ENCODE data around the gene MOV10L1. TPM values are rescaled to one million over a fixed set of nuclear protein-coding genes. Genes with fewer than 3 reads are reported as not detected.
A peak's percentile ranks its signal among the peaks of the same experiment; 100 is the strongest.

Gene MOV10L1
- total RNA-seq, 1 donor from 2014 or later = 0.10 TPM

DNA sequence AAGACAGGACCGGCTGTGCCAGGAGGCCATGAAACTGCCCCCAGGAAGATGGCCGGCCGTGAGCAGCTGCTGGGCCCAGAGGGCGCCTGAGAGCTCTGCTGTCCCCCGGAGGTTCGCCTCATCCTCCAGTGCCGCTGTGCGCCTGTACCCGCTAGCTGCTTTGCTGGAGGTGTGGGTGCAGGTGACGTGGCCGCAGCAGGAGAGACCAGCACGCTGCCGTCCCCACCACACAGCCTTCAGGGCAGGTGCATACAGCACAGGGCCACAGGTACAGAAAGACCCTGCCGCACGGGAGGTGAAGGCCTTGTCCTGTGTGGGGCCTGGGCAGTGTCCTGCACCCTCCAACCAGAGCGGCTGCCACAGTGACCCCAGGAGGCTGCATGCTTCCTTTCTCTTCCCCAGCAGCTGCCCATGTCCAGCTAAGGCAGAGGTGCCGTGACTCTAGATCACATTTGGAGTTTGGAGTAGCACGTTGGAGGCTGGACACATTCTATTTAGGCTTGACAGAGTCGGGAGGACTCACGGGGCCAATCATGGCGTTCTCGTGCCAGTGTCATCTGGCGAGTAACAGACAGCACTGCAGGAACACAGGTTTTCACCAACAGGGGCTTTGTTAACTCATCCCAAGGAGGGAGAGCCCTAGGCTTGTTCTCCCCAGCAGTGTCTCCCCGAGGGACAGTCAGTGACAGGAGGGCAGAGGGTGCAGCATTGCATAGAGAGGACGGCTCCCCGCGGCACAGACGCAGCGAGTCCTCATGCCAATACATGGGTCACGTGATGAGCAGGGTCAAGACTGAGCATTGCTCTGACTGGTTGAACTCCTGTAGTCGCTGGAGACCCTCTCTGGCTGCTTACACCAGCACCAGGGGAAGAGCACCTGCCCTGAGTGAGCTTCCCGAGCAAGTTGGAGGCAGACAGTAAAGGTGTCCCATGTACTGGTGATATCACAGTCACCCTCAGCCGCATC is 62.0 kb downstream of the MOV10L1 start:
- TF ChIP-seq, protein P1, sequence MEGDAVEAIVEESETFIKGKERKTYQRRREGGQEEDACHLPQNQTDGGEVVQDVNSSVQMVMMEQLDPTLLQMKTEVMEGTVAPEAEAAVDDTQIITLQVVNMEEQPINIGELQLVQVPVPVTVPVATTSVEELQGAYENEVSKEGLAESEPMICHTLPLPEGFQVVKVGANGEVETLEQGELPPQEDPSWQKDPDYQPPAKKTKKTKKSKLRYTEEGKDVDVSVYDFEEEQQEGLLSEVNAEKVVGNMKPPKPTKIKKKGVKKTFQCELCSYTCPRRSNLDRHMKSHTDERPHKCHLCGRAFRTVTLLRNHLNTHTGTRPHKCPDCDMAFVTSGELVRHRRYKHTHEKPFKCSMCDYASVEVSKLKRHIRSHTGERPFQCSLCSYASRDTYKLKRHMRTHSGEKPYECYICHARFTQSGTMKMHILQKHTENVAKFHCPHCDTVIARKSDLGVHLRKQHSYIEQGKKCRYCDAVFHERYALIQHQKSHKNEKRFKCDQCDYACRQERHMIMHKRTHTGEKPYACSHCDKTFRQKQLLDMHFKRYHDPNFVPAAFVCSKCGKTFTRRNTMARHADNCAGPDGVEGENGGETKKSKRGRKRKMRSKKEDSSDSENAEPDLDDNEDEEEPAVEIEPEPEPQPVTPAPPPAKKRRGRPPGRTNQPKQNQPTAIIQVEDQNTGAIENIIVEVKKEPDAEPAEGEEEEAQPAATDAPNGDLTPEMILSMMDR (conservative IDR thresholded peaks at IDR 0.05) = no peak
- no peak overlapping the region for H3K4me3 Mint-ChIP-seq
- H3K4me1 Mint-ChIP-seq (ENCODE audit: unreplicated experiment) = peaks cover 2% of the 10 kb centered on the region
- H3K9me3 Mint-ChIP-seq = no peaks in the 10 kb centered on the region
- no peak overlapping the region for H3K27ac Mint-ChIP-seq
- H3K36me3 Mint-ChIP-seq = no peaks in the 10 kb centered on the region
- DNase-seq (ENCODE audit: extremely low spot score, unreplicated experiment) = no peak
- peaks cover 6% of the 10 kb centered on the region for H3K27me3 Mint-ChIP-seq

DNA sequence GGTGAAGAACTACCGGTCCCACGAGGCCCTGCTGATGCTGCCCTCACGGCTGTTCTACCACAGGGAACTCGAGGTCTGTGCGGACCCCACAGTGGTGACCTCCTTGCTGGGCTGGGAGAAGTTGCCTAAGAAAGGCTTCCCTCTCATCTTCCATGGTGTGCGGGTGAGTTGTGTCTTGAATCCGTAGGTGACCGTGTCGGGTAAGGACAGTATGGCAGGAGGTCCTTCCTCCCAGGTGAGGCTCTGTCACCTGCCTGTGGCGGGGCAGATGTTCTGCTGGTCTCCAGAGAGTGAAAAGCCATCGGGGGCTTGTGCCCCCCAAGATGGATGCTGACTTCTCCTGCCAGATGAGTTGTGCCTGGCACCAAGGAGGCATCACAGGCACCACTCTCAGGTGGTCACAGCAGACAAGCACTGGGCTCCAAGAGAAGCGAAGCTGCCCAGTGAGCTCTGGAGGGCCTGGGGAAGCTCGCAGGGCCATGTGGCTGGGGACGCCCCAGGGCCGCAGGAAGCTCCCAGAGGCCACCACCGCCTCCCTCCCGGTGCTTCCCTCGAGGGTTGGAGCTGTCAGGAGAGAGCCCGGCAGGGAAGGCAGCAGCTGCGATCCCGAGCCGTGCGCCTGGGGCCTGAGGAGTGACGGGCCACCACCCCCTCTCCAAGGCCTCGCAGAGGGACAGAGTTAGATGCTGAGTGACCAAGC is 63.4 kb downstream of the MOV10L1 start:
- Mint-ChIP-seq H3K4me1 (ENCODE audit: unreplicated experiment) (no peaks in the 10 kb centered on the region), H3K27ac (no peak overlapping the region), H3K36me3 (no peaks in the 10 kb centered on the region), H3K27me3 (peaks cover 18% of the 10 kb centered on the region), H3K4me3 (no peak overlapping the region), H3K9me3 (no peaks in the 10 kb centered on the region)
- no peak for DNase-seq (ENCODE audit: extremely low spot score, unreplicated experiment)
- TF ChIP-seq, protein P1 (conservative IDR thresholded peaks at IDR 0.05) = no peak

DNA sequence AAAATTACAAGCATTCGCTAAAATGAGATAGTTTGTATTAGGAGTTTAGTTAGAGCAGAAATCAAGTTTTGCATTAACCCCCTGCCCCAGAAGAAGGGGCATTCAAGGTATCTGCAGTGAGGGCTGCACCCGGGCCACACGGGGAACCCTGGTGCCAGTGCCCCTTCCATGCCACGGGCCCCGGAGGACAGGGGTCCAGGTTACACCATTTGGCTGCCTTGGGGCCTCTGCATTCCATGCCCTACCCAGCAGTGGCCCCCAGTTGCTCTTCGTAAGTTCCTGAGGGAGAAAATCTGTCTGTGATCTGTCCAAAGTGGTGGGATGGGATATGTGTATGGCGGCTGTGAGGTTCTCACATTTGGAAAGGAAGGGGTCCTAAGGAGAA is 63.9 kb downstream of the MOV10L1 start:
- DNase-seq (ENCODE audit: extremely low spot score, unreplicated experiment) = no peak
- Mint-ChIP-seq H3K4me3 (no peak overlapping the region), H3K4me1 (ENCODE audit: unreplicated experiment) (no peaks in the 10 kb centered on the region), H3K9me3 (no peaks in the 10 kb centered on the region), H3K27me3 (peaks cover 22% of the 10 kb centered on the region), H3K36me3 (no peaks in the 10 kb centered on the region), H3K27ac (no peak overlapping the region)
- TF ChIP-seq, protein P1 (conservative IDR thresholded peaks at IDR 0.05) = no peak

DNA sequence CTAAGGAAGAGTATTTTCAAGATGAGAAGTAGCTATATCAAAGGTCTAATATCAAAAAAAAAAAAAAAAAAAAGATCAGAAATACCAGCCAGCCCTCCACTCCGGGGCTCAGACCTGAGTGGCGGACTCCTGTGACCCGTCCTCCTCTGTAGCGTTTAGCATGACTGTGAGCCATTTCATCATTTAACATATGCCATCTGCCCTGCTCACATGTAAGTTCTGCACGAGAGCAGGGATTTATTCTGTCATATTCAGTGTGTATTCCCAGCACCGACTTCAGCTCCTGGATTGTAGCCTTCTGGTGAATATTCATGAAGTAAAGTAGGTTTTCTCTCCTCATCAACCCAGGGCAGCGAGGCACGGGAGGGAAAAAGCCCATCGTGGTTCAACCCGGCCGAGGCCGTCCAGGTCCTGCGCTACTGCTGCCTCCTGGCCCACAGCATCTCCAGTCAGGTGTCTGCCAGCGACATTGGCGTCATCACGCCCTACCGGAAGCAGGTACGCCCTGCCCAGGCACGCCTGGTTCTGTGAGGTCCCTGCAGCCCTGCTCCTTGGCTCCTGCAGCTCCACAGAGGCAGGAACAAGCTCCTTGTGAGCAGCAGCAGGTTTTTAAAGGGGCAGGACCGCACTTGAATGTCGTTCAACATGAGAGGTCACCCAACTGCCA is 68.0 kb downstream of the MOV10L1 start:
- Mint-ChIP-seq H3K27me3 (peaks cover 29% of the 10 kb centered on the region), H3K27ac (no peak overlapping the region), H3K36me3 (no peaks in the 10 kb centered on the region), H3K4me3 (no peak overlapping the region), H3K9me3 (no peaks in the 10 kb centered on the region), H3K4me1 (ENCODE audit: unreplicated experiment) (no peaks in the 10 kb centered on the region)
- peak; percentile 68 for DNase-seq (ENCODE audit: extremely low spot score, unreplicated experiment)
- TF ChIP-seq, protein P1 (conservative IDR thresholded peaks at IDR 0.05) = no peak

DNA sequence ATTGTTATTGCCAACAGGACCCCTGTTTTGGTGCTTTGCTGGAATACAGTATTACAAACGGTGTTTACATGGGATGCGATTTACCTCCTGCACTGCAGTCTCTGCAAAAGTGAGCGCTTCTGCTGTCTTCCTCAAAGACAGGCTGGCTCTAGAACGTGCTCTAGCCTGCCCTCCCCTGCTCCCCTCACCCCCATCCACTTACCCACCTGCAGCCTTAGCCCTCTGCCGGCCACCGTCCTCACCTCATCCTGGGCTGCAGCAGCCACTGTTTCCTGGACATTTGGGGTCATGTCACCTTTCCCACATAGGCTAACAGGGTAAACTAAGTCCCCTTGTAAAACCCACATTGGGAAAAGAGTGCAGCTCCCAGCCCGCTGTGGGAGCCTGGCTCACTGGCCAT is 71.1 kb downstream of the MOV10L1 start:
- no peak for DNase-seq (ENCODE audit: extremely low spot score, unreplicated experiment)
- Mint-ChIP-seq H3K27ac (no peak overlapping the region), H3K4me1 (ENCODE audit: unreplicated experiment) (no peaks in the 10 kb centered on the region), H3K4me3 (no peak overlapping the region), H3K27me3 (peaks cover 28% of the 10 kb centered on the region), H3K36me3 (no peaks in the 10 kb centered on the region), H3K9me3 (no peaks in the 10 kb centered on the region)
- TF ChIP-seq, protein P1 (conservative IDR thresholded peaks at IDR 0.05) = no peak
